T-helper 9 cell (primary cell): Measurements from ENCODE around the gene NOXO1.

ENCODE experiments used
- DNase-seq: peaks from one replicate; pipeline ENCODE4 v3.0.0-alpha.2; 2020

NOXO1 gene

GRCh38 chr16:2009791-2010510, 28.7 kb upstream of the NOXO1 start, which contains the start of gene ZNF598:
Gene ZNF598, minus strand, starts transcription at chr16:2009821.
- peak; percentile 69 for DNase-seq

DNA sequence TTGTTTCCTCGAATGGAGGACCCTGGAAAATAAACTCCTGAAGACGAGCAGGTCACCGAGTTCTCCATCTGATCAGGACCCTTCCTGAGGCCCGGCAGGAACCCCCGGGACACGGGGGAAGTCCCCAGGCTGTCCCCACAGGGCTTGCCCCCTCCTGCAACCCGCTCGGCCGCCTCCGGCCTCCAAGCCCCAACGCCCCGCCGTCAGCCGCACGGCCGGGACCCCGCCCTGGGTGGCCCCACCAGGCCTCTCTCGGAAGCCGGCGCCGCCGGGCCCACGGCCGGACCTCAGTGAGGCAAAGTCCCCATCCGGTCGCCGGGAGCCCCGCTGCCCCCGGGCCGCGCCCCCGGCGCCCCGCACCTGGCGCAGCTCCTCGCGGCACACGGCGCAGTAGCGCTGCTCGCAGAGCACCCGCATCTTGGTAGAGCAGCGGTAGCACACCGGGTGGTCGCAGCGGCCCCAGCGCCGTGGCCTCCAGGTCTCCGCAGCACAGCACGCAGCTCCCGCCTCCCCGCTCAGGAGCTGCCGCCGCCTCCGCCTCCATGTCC, 28.0 kb upstream of the NOXO1 start:
- DNase-seq = no peak

GRCh38 chr16:2008631-2009163, 27.4 kb upstream of the NOXO1 start:
- no peak for DNase-seq

DNA sequence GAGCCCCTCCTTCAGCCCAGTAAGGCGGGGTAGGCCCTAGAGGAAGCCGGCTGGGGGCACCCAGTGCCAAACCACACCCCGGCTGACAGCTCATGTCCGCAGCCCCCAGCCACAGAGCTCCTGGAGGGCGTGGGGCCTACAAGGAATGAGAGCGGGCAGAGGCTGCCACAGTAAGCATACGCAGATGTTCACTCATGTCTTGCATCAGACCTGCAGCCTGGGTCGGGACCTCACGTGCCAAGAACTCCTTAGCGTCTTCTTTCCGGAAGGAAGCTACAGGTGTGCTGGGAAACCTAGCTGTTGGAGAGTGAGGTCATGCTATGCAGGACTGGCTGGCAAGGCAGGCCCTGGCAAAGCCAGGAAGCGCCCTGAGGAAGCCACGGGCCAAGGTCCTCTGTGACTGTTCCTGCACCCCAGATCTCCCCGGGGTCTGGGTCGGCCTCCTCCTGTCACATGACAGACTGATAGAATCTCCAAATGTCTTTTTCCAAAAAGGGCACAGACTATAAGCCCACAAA, 26.8 kb upstream of the NOXO1 start:
- no peak for DNase-seq

- no peak for DNase-seq
Measured at GRCh38 chr16:2007081-2007836, 26.0 kb upstream of the NOXO1 start.

- no peak for DNase-seq
Measured at GRCh38 chr16:2006317-2006716, 25.0 kb upstream of the NOXO1 start.

DNA sequence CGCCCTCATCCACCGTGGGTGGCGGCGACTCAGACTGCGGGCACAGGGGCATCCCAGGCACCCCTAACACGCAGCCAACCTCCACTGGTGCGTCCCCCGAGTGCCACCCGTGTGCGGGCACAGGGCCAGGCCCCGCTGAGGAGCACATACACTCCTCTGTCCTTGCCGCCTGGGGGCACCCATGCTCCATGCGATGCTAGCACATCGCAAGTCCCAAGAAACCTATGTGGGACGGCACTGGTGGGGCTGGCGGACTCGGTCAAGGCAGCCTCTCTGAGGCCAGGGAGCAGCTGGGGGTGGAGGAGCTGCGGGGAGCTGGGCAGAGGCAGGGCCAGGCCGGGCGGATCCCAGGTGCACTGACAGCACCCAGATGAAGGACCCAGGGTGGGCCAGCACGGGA, 24.4 kb upstream of the NOXO1 start:
- DNase-seq = no peak

- DNase-seq = no peak
Measured at GRCh38 chr16:2004795-2005517, 23.7 kb upstream of the NOXO1 start.

DNA sequence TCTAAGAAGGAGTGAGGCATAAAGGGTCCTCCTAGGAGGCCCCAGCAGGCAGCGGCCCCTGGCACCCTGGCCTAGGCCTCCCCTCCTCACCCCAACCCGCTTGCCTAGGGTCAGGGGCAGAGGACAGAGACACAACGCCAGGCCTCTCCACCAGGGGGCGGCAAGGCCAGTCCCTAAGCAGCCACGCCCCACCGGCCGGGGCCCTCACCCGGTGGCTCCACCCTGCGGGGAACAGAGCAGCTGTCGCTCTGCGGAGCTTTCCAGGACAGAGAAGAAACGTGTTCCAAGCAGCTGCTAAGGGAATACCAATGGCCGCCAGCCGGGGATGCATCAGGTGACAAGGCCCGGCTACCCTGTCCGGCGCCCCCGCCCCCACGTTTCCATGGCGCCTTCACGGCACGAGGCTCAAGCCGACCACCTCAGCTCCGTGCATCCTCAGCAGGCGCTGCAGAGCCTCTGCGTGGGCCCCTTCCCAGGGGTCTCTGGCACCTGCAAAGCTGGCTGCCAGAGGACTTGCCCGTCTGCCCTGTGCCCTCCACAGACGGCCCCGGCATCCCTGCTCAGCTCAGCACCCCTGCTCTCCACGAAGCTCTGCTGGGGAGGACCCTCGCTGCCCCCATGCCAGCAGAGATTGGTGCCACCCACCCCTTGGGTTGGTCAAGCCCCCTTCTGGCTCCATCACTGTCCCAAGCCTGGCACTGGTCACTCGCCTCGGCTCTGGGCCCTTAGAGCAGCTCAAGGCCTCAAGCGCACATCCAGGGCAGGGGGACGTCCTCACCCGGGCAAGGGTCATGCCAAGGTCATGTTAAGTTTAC, 22.8 kb upstream of the NOXO1 start:
- DNase-seq = peak; percentile 85

DNA sequence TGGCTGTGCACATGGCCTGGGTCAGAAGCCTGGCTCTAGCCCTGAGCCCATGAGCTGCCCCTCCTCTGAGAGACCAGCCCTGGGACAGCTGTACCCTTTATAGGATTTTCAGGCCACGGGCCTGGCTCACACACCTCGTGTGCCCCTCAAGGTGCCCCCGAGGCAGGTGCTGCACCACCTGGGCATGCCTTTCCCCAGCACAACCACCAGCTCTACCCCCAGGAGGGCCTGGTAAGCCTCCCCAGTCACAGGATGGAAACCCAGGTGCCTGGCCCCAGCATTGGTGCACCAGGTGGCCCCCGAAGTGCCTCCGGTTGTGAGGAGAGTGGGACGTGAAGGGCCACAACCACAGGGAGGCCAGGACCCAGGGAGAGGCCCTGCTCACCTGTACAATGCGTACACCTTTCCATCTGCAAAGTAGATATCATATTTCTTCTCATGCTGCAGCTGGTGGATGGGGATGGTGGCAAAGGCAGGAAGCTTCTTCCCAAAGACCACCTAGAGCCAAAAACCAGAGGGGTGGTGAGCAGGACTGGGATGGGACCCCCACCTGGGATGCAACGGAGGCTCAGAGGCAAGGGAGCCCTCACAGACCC, 22.1 kb upstream of the NOXO1 start:
- DNase-seq = no peak

DNA sequence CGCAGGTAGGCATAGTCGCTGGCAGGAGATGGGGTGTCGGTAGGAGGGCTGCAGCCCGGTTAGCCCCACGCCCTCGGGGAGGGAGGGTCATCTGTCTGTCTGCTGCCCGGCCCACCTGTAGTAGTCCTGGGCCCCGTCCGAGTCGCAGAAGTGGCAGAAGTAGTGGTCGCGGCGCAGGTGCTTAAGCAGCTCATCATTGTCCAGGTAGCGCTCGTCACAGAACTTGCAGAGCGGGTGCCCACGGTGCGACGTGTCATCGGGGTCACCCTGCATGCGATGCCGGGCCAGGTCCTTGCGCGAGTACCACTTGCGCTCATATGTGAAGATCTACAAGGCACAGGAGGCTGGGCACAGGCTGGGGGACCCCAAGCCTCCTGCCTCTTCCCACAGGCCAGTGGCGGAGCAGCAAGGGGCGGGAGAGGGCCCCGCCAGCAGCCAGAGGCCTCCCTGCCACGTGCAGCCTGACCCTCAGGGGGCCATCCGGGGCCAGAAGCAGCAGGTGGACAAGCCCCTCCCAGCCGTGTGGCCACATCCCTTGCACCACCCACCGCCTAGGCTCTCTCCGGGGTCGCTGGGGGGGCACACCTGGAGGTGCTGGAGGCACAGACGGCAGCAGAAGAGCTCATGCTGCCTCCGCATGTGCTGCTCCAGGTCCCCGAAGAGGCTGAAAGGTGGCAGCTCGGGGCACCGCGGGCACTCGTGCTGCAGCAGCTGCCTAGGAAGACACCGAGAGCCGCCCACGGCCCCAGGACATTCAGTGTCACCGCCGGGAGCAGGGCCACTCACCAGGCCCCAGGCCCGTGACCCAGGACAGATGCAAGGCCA, 21.3 kb upstream of the NOXO1 start:
- no peak for DNase-seq

DNA sequence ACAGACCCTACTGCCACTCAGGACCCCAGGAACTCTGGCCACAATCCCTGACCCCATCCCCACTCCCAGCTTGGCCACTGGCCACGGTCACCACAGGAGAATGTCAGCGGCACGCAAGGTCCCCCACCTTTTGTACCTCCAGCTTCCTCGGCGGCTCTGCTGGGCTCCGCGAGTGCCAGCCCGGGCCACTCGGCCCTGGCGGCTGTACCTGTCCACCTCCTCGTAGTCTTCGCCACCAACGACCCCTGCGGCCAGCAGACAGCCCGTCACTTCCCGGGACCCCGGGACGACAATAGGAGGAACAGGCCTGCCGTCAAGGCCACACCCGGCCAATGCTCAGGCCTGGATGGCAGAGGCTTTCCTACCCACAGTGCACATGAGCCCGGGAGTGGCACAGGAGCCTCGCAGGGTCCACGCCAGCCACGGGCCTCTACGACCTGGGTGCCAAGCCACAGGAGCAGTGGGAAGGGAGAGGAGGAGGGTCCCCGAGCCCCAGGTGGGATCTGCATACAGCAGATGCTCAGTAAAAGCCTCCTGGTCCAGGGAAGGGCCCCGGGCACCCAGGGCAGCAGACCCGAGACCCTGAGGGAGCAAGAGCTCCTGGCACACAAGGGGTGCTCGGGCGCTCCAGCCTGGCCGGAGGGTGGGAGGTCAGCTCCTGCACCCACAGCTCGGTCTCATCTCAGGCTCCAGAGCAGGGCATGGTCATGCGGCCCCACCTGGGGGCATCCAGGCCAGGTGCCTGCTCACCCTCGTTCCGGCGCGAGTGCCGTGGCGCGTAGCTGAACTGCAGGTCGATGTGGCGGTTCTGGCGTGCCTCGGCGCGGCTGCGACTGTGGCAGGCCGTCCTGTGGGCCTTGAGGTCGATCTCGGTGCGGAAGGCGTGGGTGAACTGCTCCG, 20.4 kb upstream of the NOXO1 start:
- no peak for DNase-seq

- DNase-seq = no peak
Measured at GRCh38 chr16:2001035-2001434, 19.8 kb upstream of the NOXO1 start.

- no peak for DNase-seq
Measured at GRCh38 chr16:1999866-2000514, 18.7 kb upstream of the NOXO1 start.

- DNase-seq = no peak
Measured at GRCh38 chr16:1998852-1999801, 17.9 kb upstream of the NOXO1 start.

GRCh38 chr16:1998360-1998835, 17.1 kb upstream of the NOXO1 start:
- DNase-seq = no peak
